NT2/D1 (cell line): ENCODE data around the gene MLPH.

Experiments
- YY1 ChIP-seq: IDR thresholded peaks from 2 replicates; pipeline ENCODE4 v1.6.1; 2011; ENCODE audit not compliant: insufficient read length, insufficient read depth
- ZNF274 ChIP-seq: IDR thresholded peaks from 2 replicates; pipeline ENCODE4 v1.6.1; 2011; ENCODE audit warnings: mild to moderate bottlenecking, low read depth, low read length

DNA sequence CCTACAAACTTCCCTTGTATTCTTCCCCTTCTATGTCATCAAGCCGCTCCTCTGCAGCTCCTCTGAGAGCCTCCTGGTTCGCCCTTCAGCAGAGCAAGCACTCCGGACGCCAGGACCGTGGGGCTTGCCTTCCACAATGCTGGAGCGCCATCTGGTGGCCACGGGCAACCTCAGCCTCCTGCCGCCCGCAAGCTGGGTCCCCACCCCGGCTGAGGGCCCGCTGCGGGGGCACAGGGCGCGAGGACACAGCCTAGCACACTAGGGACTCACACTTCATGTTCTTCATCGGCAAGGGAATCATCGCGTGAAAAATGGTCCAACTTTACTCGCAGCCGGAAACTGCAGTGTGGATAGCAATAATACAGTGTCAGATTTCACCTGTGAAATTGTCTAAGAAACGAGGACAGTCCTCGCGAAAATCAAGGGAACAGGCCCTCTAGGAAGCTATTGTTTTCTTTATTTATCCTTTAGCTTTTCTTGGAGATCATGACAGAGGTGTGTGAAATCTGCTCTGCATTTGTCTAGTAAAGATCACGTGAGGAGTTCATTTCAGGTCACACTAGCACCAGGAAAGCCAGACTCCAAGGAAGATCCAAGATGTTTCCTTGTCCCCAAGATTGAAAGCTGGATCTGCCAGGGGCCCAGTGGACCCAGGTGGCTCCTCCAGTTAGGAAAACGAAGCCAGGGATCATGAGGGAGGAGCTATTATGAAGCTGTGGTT, 85.1 kb downstream of the MLPH start:
- TF ChIP-seq YY1 (no peak), ZNF274 (no peak)
